GM18520 (cell line): ENCODE results near the gene MMP19.
"Not testable (repeated sequence)": the region's sequence is repeated elsewhere in the genome, so short reads cannot be mapped to it uniquely, and the experiment has no call there.

ENCODE experiments used
- ATAC-seq: cut with Tn5 transposase; IDR thresholded peaks from one replicate; pipeline ENCODE4 v1.9.1; 2021; ENCODE audit not compliant: unreplicated experiment

The MMP19 gene

GRCh38 chr12:55842681-55843429 lies at the start of gene MMP19:
Gene MMP19, minus strand, starts transcription at chr12:55842936. Its CDS starts 106 bp downstream, at chr12:55842830.
- ATAC-seq: no peak

- no peak for ATAC-seq
Observed at GRCh38 chr12:55891310-55891709, 48.6 kb upstream of the MMP19 start.

GRCh38 chr12:55885113-55885512 lies 42.4 kb upstream of the MMP19 start:
- ATAC-seq: no peak

- no peak for ATAC-seq
Observed at GRCh38 chr12:55877824-55878223, 35.1 kb upstream of the MMP19 start.

GRCh38 chr12:55875704-55876467 lies 33.1 kb upstream of the MMP19 start:
- no peak for ATAC-seq

GRCh38 chr12:55874443-55874842 lies 31.7 kb upstream of the MMP19 start:
- ATAC-seq: no peak

- not testable (repeated sequence) for ATAC-seq
Observed at GRCh38 chr12:55866454-55867004, 23.8 kb upstream of the MMP19 start.

- ATAC-seq: no peak
Observed at GRCh38 chr12:55865327-55865726, 22.6 kb upstream of the MMP19 start.

GRCh38 chr12:55862931-55863330 lies 20.2 kb upstream of the MMP19 start:
- ATAC-seq: not testable (repeated sequence)

GRCh38 chr12:55862286-55862685 lies 19.6 kb upstream of the MMP19 start:
- ATAC-seq: no peak

- ATAC-seq: no peak
Observed at GRCh38 chr12:55861871-55862270, 19.1 kb upstream of the MMP19 start.

- no peak for ATAC-seq
Observed at GRCh38 chr12:55861396-55861795, 18.7 kb upstream of the MMP19 start.

- no peak for ATAC-seq
Observed at GRCh38 chr12:55852740-55853139, 10.0 kb upstream of the MMP19 start.

GRCh38 chr12:55850893-55851292 lies 8.2 kb upstream of the MMP19 start:
- no peak for ATAC-seq

GRCh38 chr12:55850401-55850800 lies 7.7 kb upstream of the MMP19 start:
- no peak for ATAC-seq

GRCh38 chr12:55849616-55850343 lies 7.0 kb upstream of the MMP19 start:
- ATAC-seq: no peak

GRCh38 chr12:55847603-55848291 lies 5.0 kb upstream of the MMP19 start:
- no peak for ATAC-seq

- no peak for ATAC-seq
Observed at GRCh38 chr12:55847033-55847432, 4.3 kb upstream of the MMP19 start.

- no peak for ATAC-seq
Observed at GRCh38 chr12:55845785-55846496, 3.2 kb upstream of the MMP19 start.

- ATAC-seq: no peak
Observed at GRCh38 chr12:55845361-55845760, 2.6 kb upstream of the MMP19 start.
